ENCODE measurements around the gene ATG7.

Gene ATG7

DNA sequence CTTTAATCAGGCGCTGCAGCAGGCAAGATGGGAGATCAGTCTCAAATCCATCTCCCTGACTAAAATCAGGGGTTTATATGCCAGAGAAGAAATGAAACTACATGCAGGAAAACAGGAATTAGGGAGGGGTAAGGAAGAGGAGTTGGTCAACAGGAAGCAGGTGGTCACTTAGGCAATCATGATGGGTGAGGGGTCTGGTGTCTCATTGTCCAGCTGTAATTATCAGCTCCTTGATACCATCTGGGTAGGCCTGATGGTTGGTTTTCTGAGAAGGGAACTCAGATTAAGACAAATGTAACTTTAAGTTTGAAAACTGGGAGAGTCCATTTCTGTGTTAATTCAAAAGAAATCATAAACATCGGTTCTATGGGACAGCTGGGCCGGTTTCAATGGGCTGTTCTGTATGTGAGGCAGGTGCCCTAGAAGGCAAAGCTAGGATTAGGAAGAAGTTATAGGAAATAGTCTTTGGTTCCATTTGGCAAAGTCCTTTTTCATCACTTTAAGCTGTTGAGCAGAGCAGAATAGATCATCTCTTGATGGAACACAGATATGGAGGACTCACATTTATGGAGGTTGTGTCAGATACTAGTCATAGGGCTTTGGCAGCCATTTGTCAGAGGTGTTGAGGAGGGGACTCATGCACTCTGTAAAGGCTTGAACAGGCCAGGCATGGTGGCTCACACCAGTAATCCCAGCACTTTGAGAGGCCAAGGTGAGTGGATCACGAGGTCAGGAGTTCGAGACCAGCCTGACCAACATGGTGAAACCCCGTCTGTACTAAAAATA is 222.1 kb downstream of the ATG7 start:
- Histone ChIP-seq H3K36me3 (replicated peaks; ENCODE audit: insufficient read depth, low read length) (no peaks in the 10 kb centered on the region), H3K79me2 (ENCODE audit: low read length) (no peaks in the 10 kb centered on the region), H3K27ac (ENCODE audit: low read length) (no peak overlapping the region), H3K4me1 (ENCODE audit: low read length) (no peaks in the 10 kb centered on the region), H3K9ac (ENCODE audit: low read length) (no peak overlapping the region), H3K27me3 (replicated peaks; ENCODE audit: insufficient read depth, low read length) (no peaks in the 10 kb centered on the region), H3K4me2 (ENCODE audit: low read depth, low read length) (no peak overlapping the region), H2AFZ (ENCODE audit: low read length) (no peak overlapping the region), H3K9me2 (replicated peaks; ENCODE audit: insufficient read depth, low read length) (no peaks in the 10 kb centered on the region), H3K4me3 (ENCODE audit: low read length) (no peak overlapping the region), H4K20me1 (ENCODE audit: insufficient read depth, low read length) (no peaks in the 10 kb centered on the region), H3K9me3 (replicated peaks; ENCODE audit: insufficient read depth, low read length) (no peaks in the 10 kb centered on the region), H3F3A (ENCODE audit: insufficient read depth, low read length) (no peaks in the 10 kb centered on the region)
- no peak for DNase-seq
- TF ChIP-seq EZH2 (optimal IDR thresholded peaks at IDR 0.05; ENCODE audit: low read depth, low read length), result no peak
- TF ChIP-seq, protein P1, sequence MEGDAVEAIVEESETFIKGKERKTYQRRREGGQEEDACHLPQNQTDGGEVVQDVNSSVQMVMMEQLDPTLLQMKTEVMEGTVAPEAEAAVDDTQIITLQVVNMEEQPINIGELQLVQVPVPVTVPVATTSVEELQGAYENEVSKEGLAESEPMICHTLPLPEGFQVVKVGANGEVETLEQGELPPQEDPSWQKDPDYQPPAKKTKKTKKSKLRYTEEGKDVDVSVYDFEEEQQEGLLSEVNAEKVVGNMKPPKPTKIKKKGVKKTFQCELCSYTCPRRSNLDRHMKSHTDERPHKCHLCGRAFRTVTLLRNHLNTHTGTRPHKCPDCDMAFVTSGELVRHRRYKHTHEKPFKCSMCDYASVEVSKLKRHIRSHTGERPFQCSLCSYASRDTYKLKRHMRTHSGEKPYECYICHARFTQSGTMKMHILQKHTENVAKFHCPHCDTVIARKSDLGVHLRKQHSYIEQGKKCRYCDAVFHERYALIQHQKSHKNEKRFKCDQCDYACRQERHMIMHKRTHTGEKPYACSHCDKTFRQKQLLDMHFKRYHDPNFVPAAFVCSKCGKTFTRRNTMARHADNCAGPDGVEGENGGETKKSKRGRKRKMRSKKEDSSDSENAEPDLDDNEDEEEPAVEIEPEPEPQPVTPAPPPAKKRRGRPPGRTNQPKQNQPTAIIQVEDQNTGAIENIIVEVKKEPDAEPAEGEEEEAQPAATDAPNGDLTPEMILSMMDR (IDR thresholded peaks at IDR 0.05; ENCODE audit: low read length), result no peak
- TF ChIP-seq EZH2phosphoT487 (IDR thresholded peaks at IDR 0.05; ENCODE audit: low read length), result no peak

DNA sequence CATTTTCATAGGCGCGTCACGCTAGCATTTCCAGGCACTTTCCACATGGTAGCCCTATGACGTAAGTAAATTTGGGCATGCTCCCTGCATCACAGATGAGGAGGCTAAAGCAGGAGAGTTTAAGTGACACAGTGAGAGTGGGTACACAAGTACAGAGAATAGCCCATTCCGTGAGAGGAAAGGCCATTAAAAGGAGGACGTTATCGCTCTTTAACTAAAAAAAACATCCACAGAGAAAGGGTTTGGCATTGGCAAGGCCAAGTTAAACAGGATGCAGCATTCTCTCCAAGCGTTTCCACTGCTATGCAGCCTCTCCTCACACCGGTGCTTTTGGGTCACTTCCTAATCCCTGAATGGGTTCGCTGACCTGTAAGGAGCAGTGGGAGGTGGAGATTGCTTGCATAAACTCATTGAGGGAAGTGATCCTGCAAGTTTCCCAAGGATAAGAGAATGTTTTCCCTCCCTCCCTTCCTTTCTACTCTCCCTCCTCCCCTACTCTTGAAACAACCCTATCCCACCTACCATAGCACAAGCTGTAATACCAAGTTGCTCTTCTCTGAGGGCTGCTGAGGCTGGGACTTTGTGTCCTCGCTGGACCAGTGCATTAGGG is 223.9 kb downstream of the ATG7 start:
- Histone ChIP-seq H2AFZ (ENCODE audit: low read length) (no peak overlapping the region), H3K4me3 (ENCODE audit: low read length) (no peak overlapping the region), H3K4me1 (ENCODE audit: low read length) (no peaks in the 10 kb centered on the region), H3K9me2 (replicated peaks; ENCODE audit: insufficient read depth, low read length) (no peaks in the 10 kb centered on the region), H3K9me3 (replicated peaks; ENCODE audit: insufficient read depth, low read length) (no peaks in the 10 kb centered on the region), H3K27ac (ENCODE audit: low read length) (no peak overlapping the region), H3K27me3 (replicated peaks; ENCODE audit: insufficient read depth, low read length) (no peaks in the 10 kb centered on the region), H3K36me3 (replicated peaks; ENCODE audit: insufficient read depth, low read length) (no peaks in the 10 kb centered on the region), H4K20me1 (ENCODE audit: insufficient read depth, low read length) (no peaks in the 10 kb centered on the region), H3F3A (ENCODE audit: insufficient read depth, low read length) (no peaks in the 10 kb centered on the region), H3K9ac (ENCODE audit: low read length) (no peak overlapping the region), H3K4me2 (ENCODE audit: low read depth, low read length) (no peak overlapping the region), H3K79me2 (ENCODE audit: low read length) (no peaks in the 10 kb centered on the region)
- no peak for DNase-seq
- no peak for TF ChIP-seq EZH2 (optimal IDR thresholded peaks at IDR 0.05; ENCODE audit: low read depth, low read length)
- no peak for TF ChIP-seq EZH2phosphoT487 (IDR thresholded peaks at IDR 0.05; ENCODE audit: low read length)
- TF ChIP-seq, protein P1 (IDR thresholded peaks at IDR 0.05; ENCODE audit: low read length), result no peak

DNA sequence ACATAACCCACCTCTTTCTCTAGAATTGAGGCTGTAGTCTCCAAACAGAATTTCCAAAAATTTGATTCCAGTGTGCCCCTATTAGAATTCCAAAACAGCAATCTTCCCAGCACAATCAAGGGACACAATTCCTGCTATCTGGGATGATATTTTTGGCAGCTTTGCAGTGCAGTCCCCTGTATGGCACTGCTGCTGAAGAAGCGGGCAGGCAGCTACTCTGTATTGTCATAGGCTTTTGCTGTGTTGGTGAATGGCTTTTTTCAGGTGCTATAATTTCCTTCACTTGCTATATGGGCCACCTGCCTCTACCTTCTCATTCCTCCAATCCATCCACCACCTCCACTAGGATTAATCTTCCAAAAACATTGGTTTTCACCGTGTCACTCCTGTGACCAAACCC is 226.0 kb downstream of the ATG7 start:
- Histone ChIP-seq H3K36me3 (replicated peaks; ENCODE audit: insufficient read depth, low read length) (no peaks in the 10 kb centered on the region), H3K9me3 (replicated peaks; ENCODE audit: insufficient read depth, low read length) (no peaks in the 10 kb centered on the region), H4K20me1 (ENCODE audit: insufficient read depth, low read length) (no peaks in the 10 kb centered on the region), H3K27ac (ENCODE audit: low read length) (no peak overlapping the region), H3K27me3 (replicated peaks; ENCODE audit: insufficient read depth, low read length) (no peaks in the 10 kb centered on the region), H3K4me3 (ENCODE audit: low read length) (no peak overlapping the region), H3F3A (ENCODE audit: insufficient read depth, low read length) (no peaks in the 10 kb centered on the region), H3K4me2 (ENCODE audit: low read depth, low read length) (no peak overlapping the region), H3K4me1 (ENCODE audit: low read length) (no peaks in the 10 kb centered on the region), H2AFZ (ENCODE audit: low read length) (no peak overlapping the region), H3K9me2 (replicated peaks; ENCODE audit: insufficient read depth, low read length) (no peaks in the 10 kb centered on the region), H3K9ac (ENCODE audit: low read length) (no peak overlapping the region), H3K79me2 (ENCODE audit: low read length) (no peaks in the 10 kb centered on the region)
- no peak for TF ChIP-seq EZH2 (optimal IDR thresholded peaks at IDR 0.05; ENCODE audit: low read depth, low read length)
- TF ChIP-seq, protein P1 (IDR thresholded peaks at IDR 0.05; ENCODE audit: low read length), result no peak
- no peak for TF ChIP-seq EZH2phosphoT487 (IDR thresholded peaks at IDR 0.05; ENCODE audit: low read length)
- no peak for DNase-seq

Measured in MM.1S (cell line).